ENCODE measurements around the gene GPR157. TPM values are rescaled to one million over a fixed set of nuclear protein-coding genes. Genes with fewer than 3 reads are reported as not detected.

The GPR157 gene
- total and polyA plus RNA-seq, 10 of the 15 experiments (the other 5 are each of a cell fraction or from before 2014, with no cell fraction given): 0.66 to 15.9 (median 3.1) TPM

GRCh38 chr1:9069326-9070100 is 59.4 kb downstream of the GPR157 start, which contains the start of gene SLC2A5 (continued):
- TF ChIP-seq TCF7 (IDR thresholded peaks at IDR 0.05; ENCODE audit: borderline replicate concordance) (no peak), NFXL1 (IDR thresholded peaks at IDR 0.05; ENCODE audit: borderline replicate concordance) (no peak), ESRRA (IDR thresholded peaks at IDR 0.05; ENCODE audit: low read length) (no peak), ASH2L (IDR thresholded peaks at IDR 0.05; ENCODE audit: borderline replicate concordance, low read depth) (no peak), CHD4 (IDR thresholded peaks at IDR 0.05) (no peak), FOXM1 (IDR thresholded peaks at IDR 0.05; ENCODE audit: low read depth, low read length) (peak; percentile 89), ZBTB40 (IDR thresholded peaks at IDR 0.05; ENCODE audit: borderline replicate concordance) (no peak), ZNF207 (IDR thresholded peaks at IDR 0.05; ENCODE audit: borderline replicate concordance) (peak; percentile 34; the same call in 1 of the 2 replicates), RCOR1 (conservative IDR thresholded peaks at IDR 0.05; ENCODE audit: low read depth, low read length) (no peak), NFIC (IDR thresholded peaks at IDR 0.05; ENCODE audit: low read depth, low read length) (peak; percentile 92), SP1 (IDR thresholded peaks at IDR 0.05; ENCODE audit: low read depth, low read length) (peak; percentile 58), STAT1 (conservative IDR thresholded peaks at IDR 0.05) (0 out of 2 replicates have a peak, but pooled peaks have one; percentile 35), PBX3 (IDR thresholded peaks at IDR 0.05; ENCODE audit: insufficient replicate concordance, low read depth, low read length) (no peak), POLR2A (IDR thresholded peaks at IDR 0.05; ENCODE audit: low read depth, low read length) (peak; percentile 84), GATAD2B (conservative IDR thresholded peaks at IDR 0.05; ENCODE audit: low read depth) (peak; percentile 78), ATF7 (IDR thresholded peaks at IDR 0.05; ENCODE audit: low read depth) (peak; percentile 85), CBFB (IDR thresholded peaks at IDR 0.05; ENCODE audit: low read depth) (peak; percentile 86), BHLHE40 (IDR thresholded peaks at IDR 0.05; ENCODE audit: borderline replicate concordance in 1 of 2, low read depth in 2 of 2, low read length in 1 of 2) (peak; percentile 42 to 81; a peak in 2 of 4 replicates), PAX5 (IDR thresholded peaks at IDR 0.05; ENCODE audit: borderline replicate concordance, low read depth, low read length) (peak; percentile 90; the same call in 1 of the 2 replicates), CBX3 (IDR thresholded peaks at IDR 0.05; ENCODE audit: borderline replicate concordance, low read depth) (no peak), HCFC1 (IDR thresholded peaks at IDR 0.05; ENCODE audit: low read length) (no peak), STAT3 (IDR thresholded peaks at IDR 0.05; ENCODE audit: low read depth, low read length) (no peak), RELB (IDR thresholded peaks at IDR 0.05; ENCODE audit: low read depth) (peak; percentile 95), NR2C2 (IDR thresholded peaks at IDR 0.05; ENCODE audit: borderline replicate concordance, control insufficient read depth, insufficient read length, low read depth) (no peak), CHD1 (IDR thresholded peaks at IDR 0.05; ENCODE audit: low read depth, low read length) (no peak)
